ENCODE results near the gene POC1A. TPM values are rescaled to one million over a fixed set of nuclear protein-coding genes. Genes with fewer than 3 reads are reported as not detected.

The POC1A gene
- polyA plus RNA-seq, 1 donor (not counting 4 experiments of a cell fraction or from before 2014, with no cell fraction given), result 11.5 TPM

GRCh38 chr3:52051444-52051843 lies 102.8 kb downstream of the POC1A start:
- FAIRE-seq (peak; percentile 48), DNase-seq (ENCODE audit: low read depth, low spot score) (no peak)
- Histone ChIP-seq H3K4me1 (ENCODE audit: control insufficient read depth, extremely low read depth, insufficient read depth, low read length) (peaks cover 68% of the 10 kb centered on the region), H3K36me3 (ENCODE audit: control insufficient read depth in 2 of 2, extremely low read depth in 1 of 2, insufficient read depth in 2 of 2, low read length in 2 of 2) (peaks cover 47 to 62% of the 10 kb centered on the region in 2 experiments), H3K9me1 (ENCODE audit: control insufficient read depth, extremely low read depth, insufficient read depth, low read length) (no peaks in the 10 kb centered on the region), H3K27me3 (ENCODE audit: control insufficient read depth, extremely low read depth, insufficient read depth, low read length) (no peaks in the 10 kb centered on the region), H3K79me2 (ENCODE audit: control insufficient read depth, insufficient read depth, low read length) (peaks cover 63% of the 10 kb centered on the region), H3K9me3 (ENCODE audit: control insufficient read depth, low read depth, low read length) (no peaks in the 10 kb centered on the region), H3K27ac (ENCODE audit: control insufficient read depth, insufficient read depth, low read length) (peak overlapping the region; percentile 99), H3K4me2 (ENCODE audit: control insufficient read depth, extremely low read depth, insufficient read depth, low read depth, low read length) (peak overlapping the region; percentile 100), H3K4me3 (ENCODE audit: control insufficient read depth in 2 of 3, extremely low read depth in 1 of 3, insufficient read depth in 2 of 3, low read depth in 1 of 3, low read length in 3 of 3) (peak overlapping the region in 2 of 3 experiments; percentile 90 to 95), H2AFZ (ENCODE audit: control insufficient read depth, low read length) (no peak overlapping the region), H4K20me1 (ENCODE audit: control insufficient read depth, extremely low read depth, insufficient read depth, low read length) (peaks cover 2% of the 10 kb centered on the region), H3K9ac (ENCODE audit: control insufficient read depth, extremely low read depth, insufficient read depth, low read length) (peak overlapping the region; percentile 99)
- no peak for TF ChIP-seq EZH2 (IDR thresholded peaks at IDR 0.05; ENCODE audit: low read length)
- dilution Hi-C loops (cut with MboI; ENCODE audit: extremely low pct_ligation_motif_present, low sequenced_read_pairs), result no loop called here

- Histone ChIP-seq H4K20me1 (ENCODE audit: control insufficient read depth, extremely low read depth, insufficient read depth, low read length) (peaks cover 2% of the 10 kb centered on the region), H3K36me3 (ENCODE audit: control insufficient read depth in 2 of 2, extremely low read depth in 1 of 2, insufficient read depth in 2 of 2, low read length in 2 of 2) (peaks cover 47 to 62% of the 10 kb centered on the region in 2 experiments), H3K4me3 (ENCODE audit: control insufficient read depth in 2 of 3, extremely low read depth in 1 of 3, insufficient read depth in 2 of 3, low read depth in 1 of 3, low read length in 3 of 3) (peak overlapping the region in 1 of 3 experiments; percentile 10), H3K79me2 (ENCODE audit: control insufficient read depth, insufficient read depth, low read length) (peaks cover 59% of the 10 kb centered on the region), H3K9me3 (ENCODE audit: control insufficient read depth, low read depth, low read length) (no peaks in the 10 kb centered on the region), H2AFZ (ENCODE audit: control insufficient read depth, low read length) (no peak overlapping the region), H3K4me1 (ENCODE audit: control insufficient read depth, extremely low read depth, insufficient read depth, low read length) (peaks cover 77% of the 10 kb centered on the region), H3K27me3 (ENCODE audit: control insufficient read depth, extremely low read depth, insufficient read depth, low read length) (no peaks in the 10 kb centered on the region), H3K9ac (ENCODE audit: control insufficient read depth, extremely low read depth, insufficient read depth, low read length) (peak overlapping the region; percentile 99), H3K27ac (ENCODE audit: control insufficient read depth, insufficient read depth, low read length) (peak overlapping the region; percentile 100), H3K4me2 (ENCODE audit: control insufficient read depth, extremely low read depth, insufficient read depth, low read depth, low read length) (peak overlapping the region; percentile 100), H3K9me1 (ENCODE audit: control insufficient read depth, extremely low read depth, insufficient read depth, low read length) (no peaks in the 10 kb centered on the region)
- TF ChIP-seq EZH2 (IDR thresholded peaks at IDR 0.05; ENCODE audit: low read length) (no peak), CTCF (optimal IDR thresholded peaks at IDR 0.05 in 1 of 3, IDR thresholded peaks at IDR 0.05 in 1 of 3, conservative IDR thresholded peaks at IDR 0.05 in 1 of 3; ENCODE audit: extremely low read depth in 1 of 3, insufficient read depth in 2 of 3, low read length in 3 of 3) (no peak)
- FAIRE-seq (no peak), DNase-seq (ENCODE audit: low read depth, low spot score) (no peak)
- dilution Hi-C loops (cut with MboI; ENCODE audit: extremely low pct_ligation_motif_present, low sequenced_read_pairs), result no loop called here
These were observed 103.7 kb downstream of the POC1A start for GRCh38 chr3:52050571-52050970.

GRCh38 chr3:52049503-52049902 lies 104.7 kb downstream of the POC1A start:
- Histone ChIP-seq H3K9ac (ENCODE audit: control insufficient read depth, extremely low read depth, insufficient read depth, low read length) (peak overlapping the region; percentile 99), H3K4me3 (ENCODE audit: control insufficient read depth in 2 of 3, extremely low read depth in 1 of 3, insufficient read depth in 2 of 3, low read depth in 1 of 3, low read length in 3 of 3) (peak overlapping the region in 1 of 3 experiments; percentile 13), H3K79me2 (ENCODE audit: control insufficient read depth, insufficient read depth, low read length) (peaks cover 48% of the 10 kb centered on the region), H4K20me1 (ENCODE audit: control insufficient read depth, extremely low read depth, insufficient read depth, low read length) (peaks cover 2% of the 10 kb centered on the region), H3K27me3 (ENCODE audit: control insufficient read depth, extremely low read depth, insufficient read depth, low read length) (no peaks in the 10 kb centered on the region), H3K4me2 (ENCODE audit: control insufficient read depth, extremely low read depth, insufficient read depth, low read depth, low read length) (peak overlapping the region; percentile 100), H3K4me1 (ENCODE audit: control insufficient read depth, extremely low read depth, insufficient read depth, low read length) (peaks cover 86% of the 10 kb centered on the region), H3K27ac (ENCODE audit: control insufficient read depth, insufficient read depth, low read length) (peak overlapping the region; percentile 100), H3K9me3 (ENCODE audit: control insufficient read depth, low read depth, low read length) (no peaks in the 10 kb centered on the region), H2AFZ (ENCODE audit: control insufficient read depth, low read length) (no peak overlapping the region), H3K36me3 (ENCODE audit: control insufficient read depth in 2 of 2, extremely low read depth in 1 of 2, insufficient read depth in 2 of 2, low read length in 2 of 2) (peaks cover 45 to 59% of the 10 kb centered on the region in 2 experiments), H3K9me1 (ENCODE audit: control insufficient read depth, extremely low read depth, insufficient read depth, low read length) (no peaks in the 10 kb centered on the region)
- FAIRE-seq (no peak), DNase-seq (ENCODE audit: low read depth, low spot score) (no peak)
- dilution Hi-C loops (cut with MboI; ENCODE audit: extremely low pct_ligation_motif_present, low sequenced_read_pairs), result no loop called here
- TF ChIP-seq CTCF (optimal IDR thresholded peaks at IDR 0.05 in 1 of 3, IDR thresholded peaks at IDR 0.05 in 1 of 3, conservative IDR thresholded peaks at IDR 0.05 in 1 of 3; ENCODE audit: extremely low read depth in 1 of 3, insufficient read depth in 2 of 3, low read length in 3 of 3) (no peak), EZH2 (IDR thresholded peaks at IDR 0.05; ENCODE audit: low read length) (no peak)

All from keratinocyte (primary cell).